GM18517 (cell line): Measurements from ENCODE around the gene FLOT1.
A peak's percentile ranks its signal among the peaks of the same experiment; 100 is the strongest.
"Not testable (repeated sequence)": the region's sequence is repeated elsewhere in the genome, so short reads cannot be mapped to it uniquely, and the experiment has no call there.

Experiments
- ATAC-seq: cut with Tn5 transposase; IDR thresholded peaks from one replicate; pipeline ENCODE4 v1.9.1; 2021; ENCODE audit warnings: mild to moderate bottlenecking, moderate library complexity; ENCODE audit not compliant: unreplicated experiment

FLOT1 gene

DNA sequence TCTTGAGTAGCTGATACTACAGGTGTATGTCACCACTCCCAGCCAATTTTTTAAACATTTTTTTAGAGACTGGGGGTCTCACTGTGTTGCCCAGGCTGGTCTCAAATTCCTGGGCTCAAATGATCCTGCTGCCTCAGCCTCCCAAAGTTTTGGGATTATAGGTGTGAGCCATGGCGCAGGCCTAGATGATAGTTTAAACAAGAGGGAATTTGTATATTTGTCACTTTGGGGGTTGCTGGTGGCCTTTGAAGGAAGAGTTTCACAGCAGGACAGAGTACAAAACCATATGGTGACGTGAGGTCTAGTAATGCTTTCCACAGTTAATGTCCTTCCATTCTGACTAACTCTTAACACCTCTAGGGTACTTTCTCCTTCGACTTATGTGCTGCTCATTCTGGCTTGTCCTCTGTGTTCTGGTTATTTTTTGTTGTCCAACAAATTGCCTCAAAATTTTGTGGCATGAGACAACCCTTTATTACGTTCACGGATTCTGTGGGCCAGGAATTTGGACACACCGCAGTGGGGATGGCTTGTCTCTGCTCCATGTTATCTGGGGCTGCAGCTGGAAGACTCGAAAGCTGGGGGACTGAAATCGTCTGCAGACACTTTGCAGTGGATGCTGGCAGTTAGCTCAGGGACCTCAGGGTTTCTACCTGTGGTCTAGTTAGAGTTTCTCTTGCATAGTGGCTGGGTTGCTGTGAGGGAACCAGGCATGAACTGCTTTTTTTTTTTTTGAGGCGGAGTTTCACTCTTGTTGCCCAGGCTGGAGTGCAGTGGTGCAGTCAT is 24.9 kb upstream of the FLOT1 start:
- ATAC-seq: peak; percentile 62

DNA sequence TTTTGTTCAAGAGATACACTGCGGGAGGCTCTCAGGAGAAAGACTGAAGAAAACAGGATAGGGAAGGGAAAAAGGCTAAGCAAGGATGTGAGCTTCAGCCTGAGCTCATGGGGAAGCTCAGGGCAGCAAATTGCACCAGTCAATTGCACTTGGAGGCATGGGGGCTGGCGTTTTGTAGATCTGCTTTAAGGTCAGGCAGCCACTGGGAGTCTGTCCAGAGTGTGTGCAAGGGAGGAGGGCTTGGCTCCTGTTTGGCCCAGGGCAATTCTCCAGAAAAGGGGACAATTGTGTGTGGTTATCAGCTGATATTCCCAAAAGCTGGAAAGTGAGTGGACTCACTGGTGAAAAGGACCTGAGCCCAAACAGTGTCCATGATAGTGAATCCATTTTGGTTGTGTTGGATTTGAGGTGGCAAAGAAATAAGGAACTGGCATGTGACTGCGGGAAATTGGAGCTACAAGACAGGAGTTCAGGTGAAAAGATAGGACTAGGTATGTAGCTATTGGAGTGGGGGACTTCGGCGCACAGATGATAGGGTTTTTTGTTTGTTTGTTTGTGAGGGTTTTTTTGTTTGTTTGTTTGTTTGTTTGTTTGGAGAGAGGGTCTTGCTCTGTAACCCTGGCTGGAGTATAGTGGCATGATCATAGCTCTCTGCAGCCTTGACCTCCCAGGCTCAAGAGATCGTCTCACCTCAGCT is 24.1 kb upstream of the FLOT1 start:
- no peak for ATAC-seq

DNA sequence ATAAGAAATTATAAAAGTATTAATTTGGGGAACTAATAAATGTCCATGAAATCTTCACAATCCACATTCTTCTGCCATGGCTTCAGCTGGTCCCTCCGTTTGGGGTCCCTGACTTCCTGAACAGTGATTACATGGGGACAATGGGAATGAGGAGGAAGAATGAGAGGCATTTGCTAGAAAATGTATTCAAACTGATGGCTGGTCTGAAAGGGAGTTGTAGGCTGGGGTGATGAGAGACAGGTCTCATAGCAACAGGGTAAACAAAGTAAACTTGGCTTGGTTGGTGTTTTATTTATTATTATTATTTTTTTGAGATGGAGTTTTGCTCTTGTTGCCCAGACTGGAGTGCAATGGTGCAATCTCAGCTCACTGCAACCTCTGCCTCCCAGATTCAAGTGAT is 23.0 kb upstream of the FLOT1 start:
- ATAC-seq: not testable (repeated sequence)

DNA sequence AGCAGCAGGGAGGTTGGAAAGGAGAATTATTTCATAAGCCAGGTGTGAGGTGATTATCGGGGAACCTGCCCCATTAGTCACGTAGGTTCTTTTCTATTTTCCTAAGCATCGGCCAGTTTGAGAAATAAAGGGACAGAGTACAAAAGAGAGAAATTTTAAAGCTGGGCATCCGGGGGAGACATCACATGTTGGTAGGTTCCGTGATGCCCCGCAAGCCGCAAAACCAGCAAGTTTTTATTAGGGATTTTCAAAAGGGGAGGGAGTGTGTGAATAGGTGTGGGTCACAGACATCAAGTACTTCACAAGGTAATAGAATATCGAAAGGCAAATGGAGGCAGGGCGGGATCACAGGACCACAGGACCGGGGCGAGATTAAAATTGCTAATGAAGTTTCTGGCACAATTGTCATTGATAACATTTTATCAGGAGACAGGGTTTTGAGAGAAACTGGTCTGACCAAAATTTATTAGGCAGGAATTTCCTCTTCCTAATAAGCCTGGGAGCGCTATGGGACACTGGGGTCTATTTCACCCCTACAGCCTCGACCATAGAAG is 22.1 kb upstream of the FLOT1 start:
- ATAC-seq: not testable (repeated sequence)

DNA sequence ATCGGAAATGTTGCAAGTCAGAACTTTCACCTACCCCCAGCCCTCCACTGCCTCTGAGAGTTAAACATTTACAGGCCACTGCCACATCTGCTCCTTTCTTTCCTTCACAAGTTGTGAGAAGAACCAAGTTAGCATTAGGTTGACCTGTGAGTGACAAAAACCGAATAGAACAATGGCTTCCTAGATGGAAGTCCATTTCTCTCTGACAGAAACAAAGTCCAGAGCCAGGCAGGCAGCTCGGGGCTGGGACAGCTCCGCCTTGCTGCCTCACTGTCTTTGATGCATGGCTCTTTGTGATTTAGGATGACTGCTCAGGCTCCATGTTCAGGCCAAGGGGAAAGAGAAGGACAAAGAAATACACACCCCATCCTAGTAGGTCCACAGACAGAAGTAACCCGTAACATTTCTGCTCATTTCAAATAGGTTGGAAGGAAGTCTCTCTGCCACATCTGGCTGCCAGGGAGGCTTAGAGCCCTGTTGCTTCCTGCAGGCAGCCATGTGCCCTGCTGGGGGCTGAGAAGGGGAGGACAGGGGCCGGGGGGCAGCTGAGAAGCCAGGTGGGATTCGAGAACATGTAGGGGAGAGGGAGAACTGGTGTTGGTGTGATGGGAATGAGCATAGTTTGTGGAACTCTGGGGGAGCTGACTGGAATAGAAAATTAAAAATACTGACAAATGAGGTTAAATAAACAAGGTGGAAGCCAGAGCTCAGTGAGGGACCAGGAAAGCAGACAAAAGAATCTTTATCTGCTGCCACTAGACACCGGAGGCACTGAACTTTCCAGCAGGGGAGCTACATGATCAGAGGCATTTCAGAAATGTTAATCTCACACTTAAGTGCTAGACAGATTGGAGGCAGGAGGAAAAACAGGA is 21.4 kb upstream of the FLOT1 start:
- peak; percentile 43 for ATAC-seq

DNA sequence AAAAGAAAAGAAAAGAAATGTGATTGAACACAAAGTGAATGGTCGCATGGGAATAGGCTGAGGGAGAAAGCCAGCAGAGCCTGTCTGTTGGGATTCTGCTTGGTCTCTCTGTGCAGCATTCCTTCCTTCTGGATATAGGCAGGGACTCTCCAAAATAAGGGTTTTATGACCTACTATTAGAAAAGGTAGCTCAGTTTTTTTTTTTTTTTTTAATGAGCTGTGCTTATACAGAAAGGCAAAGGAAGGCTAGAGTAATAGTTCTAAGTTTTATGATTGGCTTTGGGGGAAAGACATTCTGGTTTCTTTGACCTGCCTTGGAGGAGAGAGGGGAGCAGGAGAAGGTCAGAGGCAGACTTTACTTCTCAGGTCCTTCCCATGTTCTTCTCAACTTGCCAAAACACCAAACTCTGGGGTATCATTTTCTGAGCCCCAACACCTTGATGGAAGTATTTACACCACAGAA is 20.7 kb upstream of the FLOT1 start:
- no peak for ATAC-seq

DNA sequence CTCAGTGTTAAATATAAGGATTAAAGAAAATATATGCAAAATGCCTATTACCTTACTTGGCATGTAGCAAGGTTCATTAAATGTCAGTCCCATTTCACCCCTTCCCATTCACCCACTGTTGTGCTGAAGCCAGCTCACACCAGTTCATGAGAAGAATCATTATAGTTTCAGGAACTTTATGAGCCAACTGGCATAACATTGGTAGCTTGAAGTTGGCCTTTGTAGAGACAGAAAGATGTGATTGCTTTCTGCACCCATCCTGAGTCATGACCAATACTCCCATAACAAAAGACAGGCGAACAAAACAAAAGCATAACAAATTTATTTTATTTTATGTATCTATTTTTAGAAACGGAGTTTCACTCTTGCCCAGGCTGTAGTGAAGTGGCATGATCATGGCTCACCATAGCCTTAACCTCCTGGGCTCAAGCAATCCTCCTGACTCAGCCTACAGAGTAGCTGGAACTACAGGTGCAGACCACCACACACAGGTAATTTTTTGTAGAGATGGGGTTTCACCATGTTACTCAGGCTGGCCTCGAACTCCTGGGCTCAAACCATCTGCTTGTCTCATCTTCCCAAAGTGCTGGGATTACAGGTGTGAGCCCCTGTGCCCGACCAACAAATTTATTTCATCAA is 19.4 kb upstream of the FLOT1 start:
- ATAC-seq: no peak

DNA sequence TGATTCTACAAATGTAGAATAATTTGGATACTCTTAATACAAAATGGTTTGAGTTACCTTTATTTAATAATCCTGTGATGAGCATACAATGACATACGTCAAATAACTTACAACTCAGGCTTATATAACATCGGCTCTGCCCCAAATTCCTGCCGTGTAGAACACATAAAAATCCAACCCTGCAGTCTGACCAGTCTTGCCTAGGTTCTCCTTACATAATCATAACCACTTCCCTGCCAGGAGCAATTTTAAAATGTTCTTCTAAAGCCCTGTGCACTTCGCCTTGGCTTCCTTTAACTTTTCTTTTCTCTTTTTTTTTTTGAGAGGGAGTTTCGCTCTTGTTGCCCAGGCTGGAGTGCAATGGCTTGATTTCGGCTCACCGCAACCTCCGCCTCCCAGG is 18.1 kb upstream of the FLOT1 start:
- no peak for ATAC-seq

DNA sequence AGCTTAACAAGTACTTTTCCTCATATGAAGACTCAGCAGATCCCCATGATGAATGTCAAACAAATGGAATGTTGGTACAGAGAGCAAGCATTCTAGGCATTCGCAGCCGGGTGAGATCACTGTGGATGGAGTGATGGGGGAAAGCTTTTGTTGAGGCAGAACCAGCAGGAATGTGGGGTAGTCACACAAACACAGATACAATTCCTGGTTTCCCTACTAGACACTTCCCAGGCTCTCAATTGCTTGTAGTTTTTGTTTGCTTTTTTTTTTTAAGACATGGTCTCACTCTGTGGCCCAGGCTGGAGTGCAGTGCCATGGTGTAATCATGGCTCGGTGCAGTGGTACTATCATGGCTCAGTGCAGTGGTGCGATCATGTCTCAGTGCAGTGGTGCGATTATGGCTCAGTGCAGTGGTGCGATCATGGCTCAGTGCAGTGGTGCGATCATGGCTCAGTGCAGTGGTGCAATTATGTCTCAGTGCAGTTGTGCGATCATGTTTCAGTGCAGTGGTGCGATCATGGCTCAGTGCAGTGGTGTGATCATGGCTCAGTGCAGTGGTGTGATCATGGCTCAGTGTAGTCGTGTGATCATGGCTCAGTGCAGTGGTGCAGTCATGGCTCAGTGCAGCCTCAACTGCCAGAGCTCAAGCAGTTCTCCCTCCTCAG is 17.2 kb upstream of the FLOT1 start:
- no peak for ATAC-seq

DNA sequence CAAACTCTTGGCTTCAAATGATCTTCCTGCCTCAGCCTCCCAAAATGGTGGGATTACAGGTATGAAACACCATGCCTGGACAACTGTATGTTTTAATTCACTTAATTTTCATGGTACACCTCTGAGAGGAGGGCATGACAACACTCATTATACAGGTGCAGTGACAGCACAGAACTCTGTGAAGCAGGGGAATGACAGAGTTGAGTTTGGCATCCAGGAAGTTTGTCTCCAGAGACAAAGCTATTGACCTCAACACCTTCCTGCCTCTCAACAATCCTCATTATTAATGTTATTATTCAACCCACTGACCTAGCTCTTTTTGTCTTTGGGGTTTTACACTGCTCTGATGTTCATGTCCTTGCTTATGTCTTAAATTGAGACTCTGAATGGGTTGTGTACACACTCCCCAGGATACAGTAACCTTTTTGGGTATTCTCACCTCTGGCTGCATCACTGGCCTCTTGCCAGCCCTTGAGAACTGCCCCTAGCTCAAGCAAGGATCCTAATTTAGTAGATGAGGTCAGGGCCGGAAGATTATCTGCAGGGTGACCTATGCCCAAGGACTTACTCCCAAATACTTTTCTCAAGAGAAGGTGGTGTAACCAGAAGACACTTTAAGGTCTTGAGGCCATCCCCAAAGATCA is 14.9 kb upstream of the FLOT1 start:
- ATAC-seq: no peak

DNA sequence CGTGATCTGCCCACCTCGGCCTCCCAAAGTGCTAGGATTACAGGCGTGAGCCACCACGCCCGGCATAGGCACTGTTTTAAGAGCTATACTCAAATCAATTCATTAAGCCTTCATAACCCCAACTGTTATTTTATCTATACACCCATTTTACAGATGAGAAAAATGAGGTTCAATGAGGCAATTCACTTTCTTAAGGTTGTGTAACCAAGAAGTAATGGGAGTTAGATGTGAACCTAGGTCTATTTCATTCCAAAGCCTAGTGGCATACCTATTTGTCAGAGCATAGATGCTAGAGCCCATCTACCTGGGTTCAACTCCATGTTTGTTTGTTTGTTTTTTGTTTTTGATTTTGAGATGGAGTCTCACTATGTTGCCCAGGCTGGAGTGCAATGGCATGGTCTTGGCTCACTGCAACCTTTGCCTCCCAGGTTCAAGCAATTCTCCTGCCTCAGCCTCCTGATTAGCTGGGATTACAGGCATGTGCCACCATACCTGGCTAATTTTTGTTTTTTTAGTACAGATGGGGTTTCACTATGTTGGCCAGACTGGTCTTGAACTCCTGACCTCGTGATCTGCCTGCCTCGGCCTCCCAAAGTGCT is 14.0 kb upstream of the FLOT1 start:
- ATAC-seq: not testable (repeated sequence)

DNA sequence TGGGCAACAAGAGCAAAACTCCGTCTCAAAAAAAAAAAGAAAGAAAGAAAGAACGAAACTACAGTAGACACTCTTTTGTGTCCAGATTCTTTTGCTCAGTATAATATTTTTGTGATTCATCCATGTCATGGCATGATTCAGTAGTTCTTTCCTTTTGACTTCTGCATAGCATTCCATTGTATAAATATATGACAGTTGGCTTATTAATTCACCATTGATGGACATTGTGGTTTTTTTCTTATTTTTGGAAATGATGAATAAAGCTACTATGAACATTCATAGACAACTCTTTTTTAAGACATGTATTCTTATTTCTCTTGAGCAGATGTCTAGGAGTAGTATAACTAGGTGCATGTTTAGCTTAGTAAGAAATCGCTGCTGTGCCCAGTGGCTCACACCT is 12.1 kb upstream of the FLOT1 start:
- no peak for ATAC-seq

DNA sequence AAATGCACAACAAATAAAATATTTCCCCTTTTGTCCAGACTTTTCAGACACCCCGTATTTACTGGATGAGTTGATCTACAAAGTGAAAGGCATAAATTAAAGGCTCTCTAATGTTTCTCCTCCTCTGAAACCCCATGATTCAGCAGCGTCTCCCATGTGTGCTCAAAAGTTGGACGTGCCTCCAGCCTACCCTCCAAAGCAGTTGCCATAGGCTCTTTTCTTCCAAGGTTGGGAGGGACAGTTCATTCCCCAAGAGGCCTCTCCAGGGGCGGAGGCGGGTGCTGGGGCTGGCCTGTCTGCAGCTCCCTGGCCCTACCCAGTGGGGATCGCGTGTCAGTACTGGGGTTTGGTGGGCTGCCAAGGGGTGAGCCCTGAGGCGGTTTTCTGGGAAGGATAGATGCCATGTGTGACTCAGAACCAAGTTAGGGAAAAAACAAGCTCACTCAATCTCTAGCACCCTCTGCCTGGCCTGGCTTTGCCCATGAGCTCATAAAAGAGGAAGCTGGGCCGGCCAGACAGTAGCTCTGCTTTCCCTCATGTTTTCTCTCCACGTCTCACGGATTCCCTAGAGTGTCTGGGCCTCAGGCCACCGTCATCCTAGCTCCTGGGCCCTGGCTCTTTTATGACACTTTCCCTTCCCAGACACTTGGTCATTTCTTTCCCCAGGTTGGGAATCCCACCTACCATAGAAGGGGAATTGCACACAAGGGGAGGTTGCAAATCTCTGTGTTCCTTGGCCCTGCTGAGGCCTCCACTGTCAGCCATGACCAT is 9.9 kb upstream of the FLOT1 start:
- no peak for ATAC-seq

DNA sequence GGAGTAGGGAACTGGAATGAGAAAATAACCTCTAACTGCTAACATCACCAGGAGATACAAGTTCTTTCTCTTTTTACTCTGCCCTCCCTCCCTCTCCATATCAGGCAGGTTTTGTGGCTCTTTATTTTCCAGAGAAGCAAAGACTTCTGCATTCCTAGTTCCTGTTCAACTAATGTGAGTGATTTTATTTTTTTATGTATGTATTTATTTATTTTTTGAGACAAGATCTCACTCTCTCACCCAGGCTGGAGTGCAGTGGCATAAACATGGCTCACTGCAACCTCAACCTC is 7.8 kb upstream of the FLOT1 start:
- no peak for ATAC-seq

DNA sequence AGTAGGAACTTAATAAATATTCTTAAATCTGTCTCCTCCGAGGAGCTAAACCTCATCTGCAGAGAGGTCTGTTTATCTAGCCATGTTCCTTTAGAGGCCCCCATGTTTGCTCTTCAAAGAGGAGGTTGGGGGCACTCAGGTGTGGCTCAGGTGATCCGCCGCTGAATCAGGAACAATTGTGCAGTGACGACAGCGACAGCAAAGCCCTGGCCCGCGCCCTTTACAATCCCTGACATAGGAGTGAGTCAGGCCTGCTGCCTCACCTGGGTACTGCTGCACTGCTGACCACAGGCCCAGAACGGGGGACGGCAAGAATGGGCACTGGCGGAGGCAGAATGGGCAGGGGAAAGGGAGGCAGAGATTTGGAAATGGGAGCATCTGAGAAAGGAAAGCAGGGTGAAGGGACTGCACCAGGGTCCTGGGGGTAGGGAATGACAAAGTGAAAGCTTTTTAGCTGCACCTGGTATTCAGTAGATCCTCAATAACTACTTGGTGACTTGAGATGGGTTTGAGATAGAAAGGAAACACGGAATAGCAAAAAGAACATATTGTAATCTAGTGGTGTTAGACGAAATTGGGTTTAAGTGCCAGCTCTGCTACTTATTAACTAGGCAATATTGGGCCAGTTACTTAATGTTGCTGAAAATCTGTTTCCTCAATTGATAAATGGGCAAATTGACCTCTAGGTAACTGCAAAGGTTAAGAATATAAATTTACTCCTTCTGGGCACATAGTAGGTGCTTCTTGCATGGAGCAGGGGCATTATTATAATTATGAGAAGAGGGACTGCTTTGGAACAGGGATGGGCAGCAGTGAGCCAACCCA is 7.3 kb upstream of the FLOT1 start:
- ATAC-seq: no peak

DNA sequence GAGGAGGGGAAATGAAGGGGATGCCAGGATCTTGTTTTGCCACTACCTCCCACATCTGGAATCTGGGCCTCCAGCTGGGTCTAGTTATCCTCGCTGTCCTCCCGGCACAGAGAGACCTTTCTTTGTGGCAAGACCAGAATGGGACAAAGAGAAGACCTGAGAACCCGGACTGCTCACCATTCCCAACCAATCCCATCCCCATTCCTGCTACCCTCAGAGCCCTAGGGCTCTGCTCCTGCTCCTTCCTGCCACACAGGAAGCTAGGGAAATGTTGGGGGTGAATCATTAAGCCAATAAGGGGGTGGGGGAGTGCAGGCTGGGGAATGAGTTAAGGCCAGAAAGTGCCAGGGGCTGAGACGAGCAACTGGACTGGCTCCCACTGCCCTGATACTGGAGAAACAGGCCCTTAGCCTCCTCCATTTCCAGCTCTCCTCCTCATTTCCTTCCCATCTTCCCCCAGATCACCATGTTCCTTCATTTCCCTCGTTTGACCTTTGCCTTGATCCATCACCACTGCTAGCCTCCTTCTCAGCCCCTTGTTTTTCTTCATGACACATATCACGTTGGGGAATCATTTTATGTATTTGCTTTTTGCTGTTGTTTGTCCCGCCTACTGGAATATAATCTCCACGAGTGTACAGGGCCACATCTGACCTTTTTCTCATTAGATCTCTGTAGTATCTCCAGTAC is 6.5 kb upstream of the FLOT1 start:
- ATAC-seq: no peak
